ENCODE results near the gene WNT3A. TPM values are rescaled to one million over a fixed set of nuclear protein-coding genes. Genes with fewer than 3 reads are reported as not detected.

Gene WNT3A
- total and polyA plus RNA-seq, 2 donors (not counting 3 experiments of a cell fraction or from before 2014, with no cell fraction given) = not detected

DNA sequence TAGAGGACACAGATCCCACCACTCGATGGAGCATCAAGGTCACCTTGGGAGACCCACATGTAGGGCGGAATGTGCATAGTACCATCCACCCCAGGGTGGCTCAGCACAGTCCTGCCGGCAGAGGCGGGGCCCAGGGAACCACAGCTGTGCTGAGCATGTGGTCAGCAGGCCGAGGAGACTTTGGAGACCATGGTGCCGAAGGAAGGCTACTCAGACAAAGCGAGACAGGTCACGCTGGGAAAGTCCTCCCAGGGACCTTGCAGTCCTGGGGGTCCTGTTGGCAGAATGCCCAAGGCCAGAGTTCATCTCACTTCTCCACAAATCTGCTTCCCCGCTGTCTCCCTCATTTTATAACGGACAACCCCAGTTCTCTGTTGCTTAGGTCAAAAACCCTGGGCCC is 22.5 kb downstream of the WNT3A start:
- CTCF ChIA-PET = no interaction called here

More for the DNA sequence above, 22.5 kb downstream of the WNT3A start:
- no peak for DNase-seq (ENCODE audit: low read depth, low spot score)
- H3K27me3 ChIP-seq (ENCODE audit: control insufficient read depth in 2 of 2, insufficient read depth in 2 of 2, low read length in 2 of 2) = peaks cover 0 to 3% of the 10 kb centered on the region in 2 experiments
- no peaks in the 10 kb centered on the region for H3K79me2 ChIP-seq (ENCODE audit: control insufficient read depth, insufficient read depth, low read length)
- no peak for FAIRE-seq
- no peaks in the 10 kb centered on the region for H4K20me1 ChIP-seq (replicated peaks; ENCODE audit: control insufficient read depth, extremely low read depth, insufficient read depth, low read length)
- H3K4me2 ChIP-seq (ENCODE audit: insufficient read depth, low read length) = no peak overlapping the region
- intact Hi-C loops (cut with micrococcal nuclease) (no loop called here), dilution Hi-C loops (cut with MboI; ENCODE audit: extremely low pct_ligation_motif_present, low sequenced_read_pairs) (no loop called here)
- no peaks in the 10 kb centered on the region for H3K36me3 ChIP-seq (ENCODE audit: control insufficient read depth in 2 of 2, extremely low read depth in 1 of 2, insufficient read depth in 2 of 2, low read length in 2 of 2)
- H3K9me3 ChIP-seq (replicated peaks; ENCODE audit: control insufficient read depth, insufficient read depth, low read length) = no peaks in the 10 kb centered on the region
- no peak overlapping the region for H2AFZ ChIP-seq (ENCODE audit: low read depth, low read length)
- no TSS peak for BruUV-seq (replicated peaks)
- H3K9me1 ChIP-seq (replicated peaks; ENCODE audit: control insufficient read depth, extremely low read depth, insufficient read depth, low read length) = no peaks in the 10 kb centered on the region
- H3K4me3 ChIP-seq (replicated peaks in 1 of 3; ENCODE audit: insufficient read depth in 1 of 3, low read depth in 1 of 3, low read length in 3 of 3) = no peak overlapping the region
- no peak overlapping the region for H3K9ac ChIP-seq (replicated peaks; ENCODE audit: extremely low read depth, insufficient read depth, low read length)
- TF ChIP-seq MYC (IDR thresholded peaks at IDR 0.05; ENCODE audit: low read depth, low read length) (no peak), POLR2AphosphoS5 (IDR thresholded peaks at IDR 0.05; ENCODE audit: insufficient read depth, low read depth, low read length) (no peak), EZH2 (IDR thresholded peaks at IDR 0.05; ENCODE audit: borderline replicate concordance, low read depth, low read length, severe bottlenecking) (no peak), JUN (IDR thresholded peaks at IDR 0.05; ENCODE audit: borderline replicate concordance, insufficient read depth, insufficient read length, low read depth) (no peak), POLR2A (IDR thresholded peaks at IDR 0.05; ENCODE audit: low read depth, low read length) (no peak), GATA2 (IDR thresholded peaks at IDR 0.05; ENCODE audit: insufficient read depth, insufficient read length, low read depth, low read length) (no peak), FOS (IDR thresholded peaks at IDR 0.05; ENCODE audit: borderline replicate concordance, insufficient read depth, low read length) (no peak)
- TF ChIP-seq, protein P1, sequence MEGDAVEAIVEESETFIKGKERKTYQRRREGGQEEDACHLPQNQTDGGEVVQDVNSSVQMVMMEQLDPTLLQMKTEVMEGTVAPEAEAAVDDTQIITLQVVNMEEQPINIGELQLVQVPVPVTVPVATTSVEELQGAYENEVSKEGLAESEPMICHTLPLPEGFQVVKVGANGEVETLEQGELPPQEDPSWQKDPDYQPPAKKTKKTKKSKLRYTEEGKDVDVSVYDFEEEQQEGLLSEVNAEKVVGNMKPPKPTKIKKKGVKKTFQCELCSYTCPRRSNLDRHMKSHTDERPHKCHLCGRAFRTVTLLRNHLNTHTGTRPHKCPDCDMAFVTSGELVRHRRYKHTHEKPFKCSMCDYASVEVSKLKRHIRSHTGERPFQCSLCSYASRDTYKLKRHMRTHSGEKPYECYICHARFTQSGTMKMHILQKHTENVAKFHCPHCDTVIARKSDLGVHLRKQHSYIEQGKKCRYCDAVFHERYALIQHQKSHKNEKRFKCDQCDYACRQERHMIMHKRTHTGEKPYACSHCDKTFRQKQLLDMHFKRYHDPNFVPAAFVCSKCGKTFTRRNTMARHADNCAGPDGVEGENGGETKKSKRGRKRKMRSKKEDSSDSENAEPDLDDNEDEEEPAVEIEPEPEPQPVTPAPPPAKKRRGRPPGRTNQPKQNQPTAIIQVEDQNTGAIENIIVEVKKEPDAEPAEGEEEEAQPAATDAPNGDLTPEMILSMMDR (IDR thresholded peaks at IDR 0.05; ENCODE audit: extremely low read depth in 1 of 2, insufficient read depth in 1 of 2, low read depth in 1 of 2, low read length in 2 of 2) = no peak
- TF ChIP-seq, protein P2, sequence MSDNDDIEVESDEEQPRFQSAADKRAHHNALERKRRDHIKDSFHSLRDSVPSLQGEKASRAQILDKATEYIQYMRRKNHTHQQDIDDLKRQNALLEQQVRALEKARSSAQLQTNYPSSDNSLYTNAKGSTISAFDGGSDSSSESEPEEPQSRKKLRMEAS (IDR thresholded peaks at IDR 0.05; ENCODE audit: insufficient read depth, insufficient read length) = no peak
- POLR2A ChIA-PET = no interaction called here
- no peak overlapping the region for H3K27ac ChIP-seq (ENCODE audit: insufficient read depth, low read depth, low read length)
- no peaks in the 10 kb centered on the region for H3K4me1 ChIP-seq (ENCODE audit: control insufficient read depth, extremely low read depth, insufficient read depth, low read length)

Data from endothelial cell of umbilical vein (primary cell).